GM20000 (cell line): ENCODE measurements around the gene ZNF600.
"Not testable (repeated sequence)": the region's sequence is repeated elsewhere in the genome, so short reads cannot be mapped to it uniquely, and the experiment has no call there.

Experiments
- DNase-seq: peaks from one replicate; pipeline ENCODE4 v3.0.0; 2012; ENCODE audit warnings: low spot score
- CTCF ChIP-seq: IDR thresholded peaks from 2 replicates; pipeline ENCODE4 v1.5.1; 2012; ENCODE audit warnings: mild to moderate bottlenecking, control low read depth; ENCODE audit errors: extremely low read depth, missing control alignments

The ZNF600 gene

GRCh38 chr19:52789440-52789839, 2.8 kb upstream of the ZNF600 start:
- no peak for DNase-seq
- no peak for TF ChIP-seq CTCF

DNA sequence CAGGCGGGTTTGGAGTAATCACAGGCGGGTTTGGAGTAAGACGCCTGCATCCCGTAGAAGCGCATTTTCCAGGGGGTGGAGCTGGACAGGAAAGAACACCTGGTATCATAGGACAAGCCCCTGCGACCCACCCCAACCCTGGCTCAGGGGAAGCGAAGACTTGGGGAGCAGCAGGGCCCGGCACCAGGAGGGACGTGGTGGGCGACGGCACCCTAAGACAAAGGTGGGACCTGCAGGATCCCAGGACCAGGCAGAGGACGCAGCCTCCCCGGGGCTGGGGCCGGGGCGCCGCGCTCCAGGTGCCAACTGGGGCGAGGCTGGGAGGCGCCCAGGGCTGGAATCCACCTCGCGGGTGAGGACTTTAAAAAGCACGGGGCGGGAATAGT, 520 bp downstream of the ZNF600 start:
- no peak for TF ChIP-seq CTCF
- DNase-seq, result peak; percentile 14

GRCh38 chr19:52785506-52785905, 1.1 kb downstream of the ZNF600 start:
- no peak for TF ChIP-seq CTCF
- DNase-seq, result no peak

- DNase-seq, result not testable (repeated sequence)
Measured at GRCh38 chr19:52782864-52783263, 3.7 kb downstream of the ZNF600 start.

- DNase-seq, result peak; percentile 10
Measured at GRCh38 chr19:52778811-52779210, 7.8 kb downstream of the ZNF600 start.

DNA sequence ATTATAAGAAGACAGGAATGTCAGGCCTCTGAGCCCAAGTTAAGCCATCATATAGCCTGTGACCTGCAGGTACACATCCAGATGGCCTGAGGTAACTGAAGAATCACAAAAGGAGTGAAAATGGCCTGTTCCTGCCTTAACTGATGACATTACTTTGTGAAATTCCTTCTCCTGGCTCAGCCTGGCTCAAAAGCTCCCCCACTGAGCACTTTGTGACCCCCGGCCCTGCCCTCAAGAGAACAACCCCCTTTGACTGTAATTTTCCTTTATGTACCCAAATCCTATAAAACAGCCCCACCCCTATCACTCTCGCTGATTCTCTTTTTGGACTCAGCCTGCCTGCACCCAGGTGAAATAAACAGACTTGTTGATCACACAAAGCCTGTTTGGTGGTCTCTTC, 30.1 kb downstream of the ZNF600 start:
- DNase-seq, result not testable (repeated sequence)

More at GRCh38 chr19:52778811-52779210, 7.8 kb downstream of the ZNF600 start:
- no peak for TF ChIP-seq CTCF

DNA sequence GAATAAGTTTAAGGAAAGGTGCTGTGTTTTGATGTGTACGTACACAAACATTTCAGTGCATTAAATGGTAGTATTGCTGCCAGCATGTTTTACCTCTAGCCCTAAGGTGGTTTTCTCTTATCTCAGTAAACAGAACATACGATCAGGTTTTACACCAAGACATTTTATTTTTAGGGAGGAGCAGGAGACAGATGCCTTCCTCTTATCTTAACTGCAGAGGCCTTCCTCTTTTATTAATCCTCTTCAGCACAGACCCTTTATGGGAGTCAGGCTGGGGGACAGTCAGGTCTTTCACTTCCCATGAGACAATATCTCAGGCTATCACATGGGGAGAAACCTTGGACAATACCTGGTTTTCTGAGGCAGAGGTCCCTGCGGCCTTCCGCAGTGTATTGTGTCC, 36.8 kb downstream of the ZNF600 start:
- no peak for DNase-seq
- TF ChIP-seq CTCF, result no peak

DNA sequence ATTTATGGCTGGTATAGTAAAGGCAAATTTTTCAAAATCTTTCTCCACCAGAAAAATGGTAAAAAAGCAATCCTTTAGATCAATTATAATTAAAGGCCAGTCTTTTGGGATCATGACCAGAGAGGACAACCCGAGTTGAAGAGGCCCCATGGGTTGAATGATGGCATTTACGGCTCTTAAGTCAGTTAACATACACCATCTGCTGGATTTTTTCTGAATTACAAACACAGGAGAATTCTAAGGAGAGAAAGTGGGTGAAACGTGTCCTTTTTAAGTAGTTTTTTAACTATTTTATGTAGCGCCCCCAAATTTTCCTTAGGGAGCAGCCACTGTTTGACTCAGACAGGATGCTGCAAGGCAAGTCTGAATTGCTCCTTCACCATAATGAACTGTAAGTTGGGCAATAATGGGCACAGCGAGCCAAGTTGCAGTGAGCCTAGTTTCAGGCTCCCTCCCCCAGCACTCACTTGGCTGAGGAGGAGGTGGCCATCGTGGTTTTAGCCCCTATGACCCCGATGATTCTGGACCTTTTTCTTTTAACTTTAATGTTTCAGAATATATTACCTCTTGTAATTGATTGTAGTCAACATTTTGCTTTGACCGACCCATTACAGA, 38.1 kb downstream of the ZNF600 start:
- no peak for TF ChIP-seq CTCF
- no peak for DNase-seq

DNA sequence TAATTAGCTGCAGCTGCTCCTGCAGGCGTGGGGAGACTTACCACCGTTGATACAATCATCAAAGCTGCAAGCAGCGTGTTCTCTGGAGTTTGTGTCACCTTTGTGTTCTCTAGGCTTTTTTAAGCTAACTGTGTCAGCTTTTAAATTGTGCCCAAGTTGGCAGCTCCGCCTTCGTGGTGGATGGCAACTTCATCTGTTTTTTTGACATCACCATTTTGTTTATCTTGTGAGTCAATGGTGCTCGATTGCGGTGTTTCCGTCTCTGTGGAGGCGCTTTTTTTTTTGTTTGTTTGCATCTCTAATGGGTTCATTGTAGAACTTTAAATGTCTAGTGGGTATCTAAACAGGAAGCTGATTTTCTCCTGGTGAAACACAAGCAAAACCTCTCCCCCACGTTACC, 40.7 kb downstream of the ZNF600 start:
- not testable (repeated sequence) for DNase-seq
